ENCODE results near the gene SNRK. TPM values are rescaled to one million over a fixed set of nuclear protein-coding genes. Genes with fewer than 3 reads are reported as not detected.

Gene SNRK
- total RNA-seq, 1 experiment from 2014 or later = 12.7 TPM

DNA sequence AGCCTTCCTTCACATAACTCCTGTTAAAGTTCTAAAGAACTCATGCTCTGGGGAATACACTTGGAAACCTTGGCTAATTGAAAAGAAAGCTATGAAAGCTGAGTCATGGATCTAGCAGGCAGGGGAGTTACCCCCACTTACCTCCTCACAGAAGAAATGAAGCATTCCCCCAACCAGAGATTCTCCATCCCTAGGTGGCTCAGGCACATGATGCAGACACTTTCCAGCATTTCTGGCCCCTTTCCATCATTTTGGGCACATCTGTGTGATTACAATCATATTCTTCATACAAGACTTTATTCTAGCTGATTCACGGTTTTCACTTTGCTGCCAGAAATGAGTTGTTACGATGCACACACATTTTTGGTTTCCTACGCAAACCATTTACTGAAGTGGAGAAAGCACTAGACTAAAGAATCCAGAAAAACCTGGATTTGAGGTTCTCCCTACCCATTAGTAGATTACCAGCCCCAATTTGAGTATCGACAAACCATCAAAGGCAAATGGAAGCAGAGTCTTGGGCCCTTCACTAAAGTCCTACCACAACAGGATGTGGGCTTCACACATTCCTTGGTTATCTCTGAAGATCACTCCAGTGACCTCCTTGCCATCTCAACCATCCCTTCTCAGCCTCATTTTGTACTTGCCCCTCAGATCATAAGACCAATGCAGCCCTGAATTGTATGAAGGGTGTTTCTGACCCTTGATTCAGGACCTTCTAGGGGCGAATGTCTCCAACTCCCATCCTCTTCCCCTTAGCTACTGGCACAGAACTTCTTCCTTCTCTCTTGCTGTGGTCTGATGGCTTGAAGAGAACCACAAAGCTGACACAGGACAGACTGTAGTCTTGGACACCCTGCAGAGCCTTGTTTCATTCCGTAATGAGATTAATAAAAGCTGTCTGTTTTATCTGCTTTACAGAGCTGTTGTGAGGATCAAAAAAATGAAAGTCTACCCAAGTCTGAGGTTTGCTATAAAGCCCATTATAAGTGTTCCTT, 42.5 kb upstream of the SNRK start (continued):
- TF ChIP-seq FOSL1 (IDR thresholded peaks at IDR 0.05; ENCODE audit: low read depth) (no peak), ELF1 (IDR thresholded peaks at IDR 0.05; ENCODE audit: borderline replicate concordance, low read depth) (no peak), TCF7L2 (IDR thresholded peaks at IDR 0.05; ENCODE audit: borderline replicate concordance, extremely low read depth, insufficient read depth, insufficient read length) (no peak)
- TF ChIP-seq, protein P1, sequence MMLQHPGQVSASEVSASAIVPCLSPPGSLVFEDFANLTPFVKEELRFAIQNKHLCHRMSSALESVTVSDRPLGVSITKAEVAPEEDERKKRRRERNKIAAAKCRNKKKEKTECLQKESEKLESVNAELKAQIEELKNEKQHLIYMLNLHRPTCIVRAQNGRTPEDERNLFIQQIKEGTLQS (IDR thresholded peaks at IDR 0.05) = no peak
- TF ChIP-seq, protein P2, sequence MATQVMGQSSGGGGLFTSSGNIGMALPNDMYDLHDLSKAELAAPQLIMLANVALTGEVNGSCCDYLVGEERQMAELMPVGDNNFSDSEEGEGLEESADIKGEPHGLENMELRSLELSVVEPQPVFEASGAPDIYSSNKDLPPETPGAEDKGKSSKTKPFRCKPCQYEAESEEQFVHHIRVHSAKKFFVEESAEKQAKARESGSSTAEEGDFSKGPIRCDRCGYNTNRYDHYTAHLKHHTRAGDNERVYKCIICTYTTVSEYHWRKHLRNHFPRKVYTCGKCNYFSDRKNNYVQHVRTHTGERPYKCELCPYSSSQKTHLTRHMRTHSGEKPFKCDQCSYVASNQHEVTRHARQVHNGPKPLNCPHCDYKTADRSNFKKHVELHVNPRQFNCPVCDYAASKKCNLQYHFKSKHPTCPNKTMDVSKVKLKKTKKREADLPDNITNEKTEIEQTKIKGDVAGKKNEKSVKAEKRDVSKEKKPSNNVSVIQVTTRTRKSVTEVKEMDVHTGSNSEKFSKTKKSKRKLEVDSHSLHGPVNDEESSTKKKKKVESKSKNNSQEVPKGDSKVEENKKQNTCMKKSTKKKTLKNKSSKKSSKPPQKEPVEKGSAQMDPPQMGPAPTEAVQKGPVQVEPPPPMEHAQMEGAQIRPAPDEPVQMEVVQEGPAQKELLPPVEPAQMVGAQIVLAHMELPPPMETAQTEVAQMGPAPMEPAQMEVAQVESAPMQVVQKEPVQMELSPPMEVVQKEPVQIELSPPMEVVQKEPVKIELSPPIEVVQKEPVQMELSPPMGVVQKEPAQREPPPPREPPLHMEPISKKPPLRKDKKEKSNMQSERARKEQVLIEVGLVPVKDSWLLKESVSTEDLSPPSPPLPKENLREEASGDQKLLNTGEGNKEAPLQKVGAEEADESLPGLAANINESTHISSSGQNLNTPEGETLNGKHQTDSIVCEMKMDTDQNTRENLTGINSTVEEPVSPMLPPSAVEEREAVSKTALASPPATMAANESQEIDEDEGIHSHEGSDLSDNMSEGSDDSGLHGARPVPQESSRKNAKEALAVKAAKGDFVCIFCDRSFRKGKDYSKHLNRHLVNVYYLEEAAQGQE (IDR thresholded peaks at IDR 0.05; ENCODE audit: low read depth) = no peak

DNA sequence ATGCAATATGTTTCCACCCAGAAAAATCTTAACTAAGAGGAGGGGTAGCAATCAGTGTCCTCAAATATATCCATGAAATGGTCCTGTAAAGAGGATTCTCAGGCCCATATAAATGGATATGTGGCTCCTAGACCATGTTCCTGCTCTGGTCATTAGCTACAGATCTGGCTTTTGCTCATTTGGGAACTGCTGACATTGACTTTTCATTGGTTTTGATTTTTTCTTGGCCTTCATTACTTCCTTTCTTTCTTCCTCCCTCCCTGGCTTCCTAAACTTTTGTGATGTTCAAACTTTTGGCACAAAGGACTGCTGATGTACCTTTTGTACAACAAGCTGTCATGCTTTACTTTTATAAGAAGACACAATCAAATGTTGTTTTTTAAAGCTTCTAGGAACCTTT, 41.6 kb upstream of the SNRK start:
- TF ChIP-seq ZFX (IDR thresholded peaks at IDR 0.05) = no peak
- TF ChIP-seq TCF7L2 (IDR thresholded peaks at IDR 0.05; ENCODE audit: borderline replicate concordance, extremely low read depth, insufficient read depth, insufficient read length) = no peak
- TF ChIP-seq SIN3A (IDR thresholded peaks at IDR 0.05; ENCODE audit: low read depth) = no peak
- no peak for TF ChIP-seq SRF (IDR thresholded peaks at IDR 0.05; ENCODE audit: low read depth)
- TF ChIP-seq JUND (IDR thresholded peaks at IDR 0.05) = no peak
- no peak for TF ChIP-seq ZNF274 (IDR thresholded peaks at IDR 0.05; ENCODE audit: low read depth, low read length)
- TF ChIP-seq YY1 (IDR thresholded peaks at IDR 0.05; ENCODE audit: extremely low read depth, insufficient replicate concordance, low read depth, low read length) = no peak
- TF ChIP-seq POLR2A (IDR thresholded peaks at IDR 0.05; ENCODE audit: borderline replicate concordance, extremely low read depth, insufficient read depth, insufficient read length) = no peak
- no peak for TF ChIP-seq CEBPB (IDR thresholded peaks at IDR 0.05; ENCODE audit: low read depth)
- no peak for TF ChIP-seq SP1 (IDR thresholded peaks at IDR 0.05; ENCODE audit: low read depth)
- no peak for TF ChIP-seq FOSL1 (IDR thresholded peaks at IDR 0.05; ENCODE audit: low read depth)
- TF ChIP-seq, protein P3, sequence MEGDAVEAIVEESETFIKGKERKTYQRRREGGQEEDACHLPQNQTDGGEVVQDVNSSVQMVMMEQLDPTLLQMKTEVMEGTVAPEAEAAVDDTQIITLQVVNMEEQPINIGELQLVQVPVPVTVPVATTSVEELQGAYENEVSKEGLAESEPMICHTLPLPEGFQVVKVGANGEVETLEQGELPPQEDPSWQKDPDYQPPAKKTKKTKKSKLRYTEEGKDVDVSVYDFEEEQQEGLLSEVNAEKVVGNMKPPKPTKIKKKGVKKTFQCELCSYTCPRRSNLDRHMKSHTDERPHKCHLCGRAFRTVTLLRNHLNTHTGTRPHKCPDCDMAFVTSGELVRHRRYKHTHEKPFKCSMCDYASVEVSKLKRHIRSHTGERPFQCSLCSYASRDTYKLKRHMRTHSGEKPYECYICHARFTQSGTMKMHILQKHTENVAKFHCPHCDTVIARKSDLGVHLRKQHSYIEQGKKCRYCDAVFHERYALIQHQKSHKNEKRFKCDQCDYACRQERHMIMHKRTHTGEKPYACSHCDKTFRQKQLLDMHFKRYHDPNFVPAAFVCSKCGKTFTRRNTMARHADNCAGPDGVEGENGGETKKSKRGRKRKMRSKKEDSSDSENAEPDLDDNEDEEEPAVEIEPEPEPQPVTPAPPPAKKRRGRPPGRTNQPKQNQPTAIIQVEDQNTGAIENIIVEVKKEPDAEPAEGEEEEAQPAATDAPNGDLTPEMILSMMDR (IDR thresholded peaks at IDR 0.05 in 2 of 3, conservative IDR thresholded peaks at IDR 0.05 in 1 of 3; ENCODE audit: borderline replicate concordance in 1 of 3, insufficient read depth in 1 of 3, low read depth in 2 of 3, low read length in 2 of 3) = no peak
- Histone ChIP-seq H3K27ac (ENCODE audit: low read depth, low read length) (no peak overlapping the region), H3K79me2 (ENCODE audit: insufficient read depth, low read length) (no peaks in the 10 kb centered on the region), H3K4me1 (ENCODE audit: control insufficient read depth in 1 of 2, insufficient read depth in 2 of 2, low read length in 2 of 2) (no peaks in the 10 kb centered on the region), H3K36me3 (ENCODE audit: control insufficient read depth in 1 of 2, insufficient read depth in 2 of 2, low read length in 2 of 2) (no peaks in the 10 kb centered on the region), H3K9me2 (ENCODE audit: insufficient read depth) (no peaks in the 10 kb centered on the region), H3K9ac (ENCODE audit: low read length) (no peak overlapping the region), H3K4me2 (ENCODE audit: low read length) (no peak overlapping the region), H3K4me3 (replicated peaks in 1 of 2; ENCODE audit: low read depth in 1 of 2, low read length in 2 of 2) (no peak overlapping the region), H3K9me3 (ENCODE audit: control insufficient read depth in 1 of 2, insufficient read depth in 1 of 2, low read depth in 1 of 2, low read length in 2 of 2) (no peaks in the 10 kb centered on the region), H2AFZ (ENCODE audit: low read depth, low read length, poor library complexity, severe bottlenecking) (no peak overlapping the region), H3K27me3 (ENCODE audit: insufficient read depth, low read length) (peaks cover 9% of the 10 kb centered on the region; the same call in 1 of the 2 replicates), H4K20me1 (ENCODE audit: insufficient read depth) (no peaks in the 10 kb centered on the region)
- POLR2A ChIA-PET = no interaction called here
- no peak for DNase-seq (ENCODE audit: low read depth, low spot score)
- RAD21 ChIA-PET (ENCODE audit: low non-redundant PET in 1 of 2, low total read pairs in 2 of 2, uncharacterized antibody in 2 of 2, unreplicated experiment in 2 of 2) = no interaction called here
- intact Hi-C loops (cut with micrococcal nuclease) = no loop called here
- BruUV-seq (replicated peaks) = no TSS peak
- no peak for ATAC-seq
- CTCF ChIA-PET = no interaction called here

Data from HCT116 (cell line).